GM23248 (cell line): Measurements from ENCODE around the gene ANKEF1. TPM values are rescaled to one million over a fixed set of nuclear protein-coding genes. Genes with fewer than 3 reads are reported as not detected.

Experiments
- DNase-seq: peaks from one replicate; pipeline ENCODE4 v3.0.0-alpha.2; 2015
- H2AFZ ChIP-seq: fragments of 200-600 bp; sonication (generic); 2 replicates; pipeline ENCODE4 v1.6.1; 2016; ENCODE audit warnings: antibody characterized with exemption
- H3F3A ChIP-seq: fragments of 200-600 bp; sonication (generic); 2 replicates; pipeline ENCODE4 v1.6.1; 2016; ENCODE audit warnings: mild to moderate bottlenecking, antibody characterized with exemption, mixed run types; ENCODE audit not compliant: insufficient read depth
- H3K27ac ChIP-seq: fragments of 200-600 bp; sonication (generic); 2 replicates; pipeline ENCODE4 v1.5.1; 2016; ENCODE audit warnings: mild to moderate bottlenecking
- H3K27me3 ChIP-seq: fragments of 200-600 bp; sonication (generic); replicated peaks from 2 replicates; pipeline ENCODE4 v1.6.1; 2016; ENCODE audit warnings: mild to moderate bottlenecking; ENCODE audit not compliant: insufficient read depth
- H3K36me3 ChIP-seq: fragments of 200-600 bp; sonication (generic); 2 replicates; pipeline ENCODE4 v1.6.1; 2016; ENCODE audit warnings: low read depth, mild to moderate bottlenecking
- H3K4me1 ChIP-seq: fragments of 200-600 bp; sonication (generic); 2 replicates; pipeline ENCODE4 v1.6.1; 2016; ENCODE audit warnings: mild to moderate bottlenecking; ENCODE audit not compliant: insufficient read depth
- H3K4me2 ChIP-seq: fragments of 200-600 bp; sonication (generic); one replicate; pipeline ENCODE4 v1.6.1; 2016; ENCODE audit warnings: mild to moderate bottlenecking; ENCODE audit not compliant: unreplicated experiment
- H3K4me3 ChIP-seq: fragments of 200-600 bp; sonication (generic); 2 replicates; pipeline ENCODE4 v1.5.1; 2016; ENCODE audit warnings: mild to moderate bottlenecking
- H3K79me2 ChIP-seq: fragments of 200-600 bp; sonication (generic); 2 replicates; pipeline ENCODE4 v1.6.1; 2016; ENCODE audit warnings: mild to moderate bottlenecking; ENCODE audit not compliant: insufficient read depth
- H3K9ac ChIP-seq: fragments of 200-600 bp; sonication (generic); 2 replicates; pipeline ENCODE4 v1.6.1; 2016; ENCODE audit warnings: mild to moderate bottlenecking
- H3K9me2 ChIP-seq: fragments of 200-600 bp; sonication (generic); 2 replicates; pipeline ENCODE4 v1.6.1; 2016; ENCODE audit warnings: mixed run types, mild to moderate bottlenecking, moderate library complexity; ENCODE audit not compliant: insufficient read depth
- H3K9me3 ChIP-seq: fragments of 200-600 bp; sonication (generic); one replicate; pipeline ENCODE4 v1.6.1; 2017; ENCODE audit warnings: low read depth
- H4K20me1 ChIP-seq: fragments of 200-600 bp; sonication (generic); 2 replicates; pipeline ENCODE4 v1.6.0; 2016; ENCODE audit not compliant: insufficient read depth
- EZH2 ChIP-seq: fragments of 200-600 bp; sonication (generic); IDR thresholded peaks from 2 replicates; pipeline ENCODE4 v1.6.1; 2018; ENCODE audit warnings: antibody characterized with exemption, mild to moderate bottlenecking; ENCODE audit not compliant: insufficient read depth, poor library complexity, severe bottlenecking
- EZH2phosphoT487 ChIP-seq: fragments of 200-600 bp; sonication (generic); IDR thresholded peaks from 2 replicates; pipeline ENCODE4 v1.6.1; 2018; ENCODE audit warnings: antibody characterized with exemption, moderate library complexity, mild to moderate bottlenecking, low read depth; ENCODE audit not compliant: insufficient read depth
- in situ Hi-C: fragments of 300-500 bp; cut with MboI; formaldehyde crosslinking; loops from 2 replicates; pipeline ENCODE4 v1.15.0; 2020
- polyA plus RNA-seq: library from polyadenylated mRNA; unstranded; fragments of >200 nt; fragmentation: Nextera tagmentation; extraction: Ambion mirVana; gene quantifications from 2 replicates; pipeline ENCODE4 v1.2.1, GENCODE V29; 2016
- small RNA-seq: library from RNA; depleted of rRNA; stranded (forward); fragments of <200 nt; gene quantifications from one replicate; pipeline ENCODE3, GENCODE V24; 2014; ENCODE audit warnings: low read depth, low replicate concordance
- total RNA-seq: library from RNA; depleted of rRNA; stranded (reverse); fragments of >200 nt; shearing (Covaris generic); gene quantifications from 2 replicates; pipeline ENCODE4 v1.2.3, GENCODE V29; 2014; rRNA removed

ANKEF1 gene
- total and polyA plus RNA-seq, 2 experiments from 2014 or later = 0.06 to 0.22 TPM

DNA sequence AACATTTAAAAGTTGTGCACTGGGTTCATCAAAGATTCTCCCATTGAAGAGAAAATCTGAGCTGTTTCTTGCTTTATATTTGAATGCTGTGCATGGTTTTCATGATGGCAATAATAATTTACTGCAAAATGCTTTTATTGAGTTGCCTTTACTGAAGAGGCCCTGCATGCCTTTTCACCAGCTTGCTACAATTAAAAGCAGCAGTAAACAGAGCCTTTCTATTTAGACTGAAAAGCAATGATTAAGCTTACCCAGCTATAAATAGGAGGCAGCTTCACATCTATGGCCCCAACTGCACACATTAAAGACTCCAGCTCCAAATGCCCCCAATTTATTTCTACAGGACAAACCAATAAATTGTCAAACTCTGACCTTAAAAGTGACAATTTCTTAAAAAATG lies 70.3 kb downstream of the ANKEF1 start:
- Histone ChIP-seq H3K4me2 (no peak overlapping the region), H3K9me2 (no peaks in the 10 kb centered on the region), H3K4me1 (no peaks in the 10 kb centered on the region), H3K27me3 (peaks cover 27% of the 10 kb centered on the region), H4K20me1 (no peaks in the 10 kb centered on the region), H3K4me3 (no peak overlapping the region), H3K9ac (no peak overlapping the region), H3F3A (no peaks in the 10 kb centered on the region), H3K27ac (no peak overlapping the region), H3K9me3 (no peaks in the 10 kb centered on the region), H3K36me3 (no peaks in the 10 kb centered on the region), H2AFZ (no peak overlapping the region), H3K79me2 (no peaks in the 10 kb centered on the region)
- no peak for DNase-seq
- TF ChIP-seq EZH2 (no peak), EZH2phosphoT487 (no peak)
- in situ Hi-C loops = no loop called here

Small RNAs within 50 kb of the gene (small RNA-seq; reads per million reads assigned to genes)
- gene RF00017 = not detected

Other genes with a start within 250 kb of the ANKEF1 start
- not detected in 2 replicates for gene PAK5, start 195.9 kb upstream of the ANKEF1 start, total RNA-seq
- not detected in 2 replicates for gene PAK5, start 195.9 kb upstream of the ANKEF1 start, polyA plus RNA-seq
- not detected in 2 replicates for gene SNAP25, start 183.8 kb downstream of the ANKEF1 start, total RNA-seq
- 0.09 TPM in 1 of 2 replicates, not detected in the other for gene SNAP25, start 183.8 kb downstream of the ANKEF1 start, polyA plus RNA-seq